Aortic smooth muscle cell (primary cell): Measurements from ENCODE around the gene PRTFDC1. TPM values are rescaled to one million over a fixed set of nuclear protein-coding genes. Genes with fewer than 3 reads are reported as not detected.

Experiments used
- total RNA-seq: library from RNA; depleted of rRNA; stranded (reverse); fragments of >200 nt; gene quantifications from 2 replicates; pipeline ENCODE4 v1.2.3, GENCODE V29; 2014

The PRTFDC1 gene, protein sequence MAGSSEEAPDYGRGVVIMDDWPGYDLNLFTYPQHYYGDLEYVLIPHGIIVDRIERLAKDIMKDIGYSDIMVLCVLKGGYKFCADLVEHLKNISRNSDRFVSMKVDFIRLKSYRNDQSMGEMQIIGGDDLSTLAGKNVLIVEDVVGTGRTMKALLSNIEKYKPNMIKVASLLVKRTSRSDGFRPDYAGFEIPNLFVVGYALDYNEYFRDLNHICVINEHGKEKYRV
- 57.2 and 63.4 TPM in 2 replicates for total RNA-seq

DNA sequence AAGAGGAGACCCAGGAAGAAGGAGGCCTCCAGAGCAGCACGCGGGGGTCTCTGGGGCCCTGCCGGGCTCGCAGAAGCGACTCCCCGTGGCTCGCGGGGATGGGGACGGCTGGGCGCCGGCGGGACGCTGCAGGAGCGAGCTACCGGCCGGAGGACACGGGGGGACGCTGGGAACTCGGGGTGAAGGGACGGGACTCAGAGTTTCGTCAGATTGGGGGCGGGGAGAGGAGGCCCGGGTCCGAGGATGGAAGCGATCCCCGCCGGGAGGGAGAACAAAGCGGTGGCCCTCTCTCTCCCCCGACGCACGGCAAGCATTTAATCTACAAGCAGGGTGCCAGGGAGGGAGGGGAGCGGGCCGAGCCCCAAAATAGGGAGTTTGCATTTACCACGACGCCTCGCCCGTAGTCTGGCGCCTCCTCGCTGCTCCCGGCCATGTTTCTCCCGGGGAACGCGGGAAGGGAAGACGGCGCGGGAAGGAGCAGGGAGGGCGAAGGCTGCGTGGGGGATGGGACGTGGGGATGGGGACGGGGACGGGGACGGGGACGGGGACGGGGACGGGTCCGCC is at the start of gene PRTFDC1:
Gene PRTFDC1, minus strand, starts transcription at position 464 of the 564 bp plus-strand sequence. Its CDS starts 31 bp downstream, at position 433.

Other genes starting within 250 kb of the PRTFDC1 start
- 153 TPM in 2 replicates for gene ARHGAP21, start 228.7 kb downstream of the PRTFDC1 start, total RNA-seq
- 0.25 and 0.26 TPM in 2 replicates for gene ENKUR, start 63.6 kb upstream of the PRTFDC1 start, total RNA-seq
- gene THNSL1, start 64.0 kb upstream of the PRTFDC1 start, total RNA-seq: 3.6 and 4.0 TPM in 2 replicates
- gene GPR158, start 222.4 kb upstream of the PRTFDC1 start, total RNA-seq: 0.13 and 0.19 TPM in 2 replicates